OCI-M2 (cell line): ENCODE measurements around the gene ZNF627.
A peak's percentile ranks its signal among the peaks of the same experiment; 100 is the strongest.
"Not testable (repeated sequence)": the region's sequence is repeated elsewhere in the genome, so short reads cannot be mapped to it uniquely, and the experiment has no call there.

Experiments used
- DNase-seq: peaks from one replicate; lab custom pipeline; 2025; ENCODE audit not compliant: unreplicated experiment; lab: John Stamatoyannopoulos, UW

Gene ZNF627

GRCh38 chr19:11622401-11622800 lies 25.1 kb downstream of the ZNF627 start:
- DNase-seq = not testable (repeated sequence)

- no peak for DNase-seq
These were observed 26.8 kb downstream of the ZNF627 start for GRCh38 chr19:11624069-11624463.

GRCh38 chr19:11626252-11626651 lies 29.0 kb downstream of the ZNF627 start:
- no peak for DNase-seq

GRCh38 chr19:11633223-11633622 lies 35.9 kb downstream of the ZNF627 start:
- no peak for DNase-seq

DNA sequence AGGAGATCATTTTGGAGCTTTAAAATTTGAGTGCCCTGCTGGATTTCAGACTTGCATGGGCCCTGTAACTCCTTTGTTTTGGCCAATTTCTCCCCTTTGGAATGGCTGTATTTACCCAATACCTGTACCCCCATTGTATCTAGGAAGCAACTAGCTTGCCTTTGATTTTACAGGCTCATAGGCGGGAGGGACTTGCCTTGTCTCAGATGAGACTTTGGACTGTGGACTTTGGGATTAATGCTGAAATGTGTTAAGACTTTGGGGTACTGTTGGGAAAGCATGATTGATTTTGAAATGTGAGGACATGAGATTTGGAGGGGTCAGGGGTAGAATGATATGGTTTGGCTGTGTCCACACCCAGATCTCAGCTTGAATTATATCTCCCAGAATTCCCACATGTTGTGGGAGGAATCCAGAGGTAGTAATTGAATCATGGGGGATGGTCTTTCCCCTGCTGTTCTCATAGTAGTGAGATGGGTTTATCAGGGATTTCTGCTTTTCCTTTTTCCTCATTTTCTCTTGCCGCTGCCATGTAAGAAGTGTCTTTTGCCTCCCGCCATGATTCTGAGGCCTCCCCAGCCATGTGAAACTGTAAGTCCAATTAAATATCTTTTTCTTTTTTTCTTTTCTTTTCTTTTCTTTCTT lies 36.9 kb downstream of the ZNF627 start:
- not testable (repeated sequence) for DNase-seq

- DNase-seq = no peak
These were observed 41.9 kb downstream of the ZNF627 start for GRCh38 chr19:11639245-11639601.

DNA sequence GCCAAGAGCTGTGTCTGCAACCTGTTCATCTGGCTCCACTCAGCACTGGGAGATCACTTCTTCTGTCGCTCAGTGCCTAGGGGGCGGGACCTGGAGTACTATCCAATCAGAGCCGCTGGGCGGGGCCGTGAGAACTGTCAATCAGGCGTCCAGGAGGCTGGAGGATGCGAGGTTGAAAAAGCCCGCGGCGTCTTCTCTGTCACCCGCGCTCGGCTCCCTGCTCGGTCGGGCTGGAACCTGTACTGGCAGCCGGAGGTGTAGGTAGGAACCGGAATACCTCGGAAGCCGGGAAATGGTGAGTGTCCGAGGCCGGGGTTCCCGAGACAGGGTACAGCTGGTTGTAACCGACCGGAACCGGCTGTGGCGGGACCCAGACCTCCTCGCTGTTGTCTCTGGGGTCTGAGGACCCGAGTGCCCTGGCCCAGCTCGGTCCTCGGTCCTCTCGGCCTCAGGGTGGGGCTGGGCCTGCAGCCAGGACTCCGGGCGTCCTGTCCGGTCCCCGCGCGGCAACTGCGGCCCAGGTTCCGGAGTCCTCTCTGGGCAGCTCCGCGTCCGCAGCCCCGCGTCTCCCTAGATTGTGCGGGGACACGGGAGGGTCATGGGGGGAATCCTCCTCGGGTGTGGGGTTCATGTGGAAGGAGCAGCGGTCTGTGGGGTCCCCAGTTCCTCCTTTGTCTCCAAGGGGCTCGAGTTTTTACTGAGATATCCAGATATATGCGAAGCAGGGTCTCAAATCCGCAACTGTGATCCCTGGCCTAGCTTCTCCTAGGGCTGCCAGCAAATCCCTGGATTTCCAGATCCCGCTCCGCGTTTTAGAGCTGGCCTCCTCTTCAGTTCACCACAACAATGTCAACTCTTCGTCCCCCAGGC lies 42.6 kb downstream of the ZNF627 start:
- peak; percentile 100 for DNase-seq

DNA sequence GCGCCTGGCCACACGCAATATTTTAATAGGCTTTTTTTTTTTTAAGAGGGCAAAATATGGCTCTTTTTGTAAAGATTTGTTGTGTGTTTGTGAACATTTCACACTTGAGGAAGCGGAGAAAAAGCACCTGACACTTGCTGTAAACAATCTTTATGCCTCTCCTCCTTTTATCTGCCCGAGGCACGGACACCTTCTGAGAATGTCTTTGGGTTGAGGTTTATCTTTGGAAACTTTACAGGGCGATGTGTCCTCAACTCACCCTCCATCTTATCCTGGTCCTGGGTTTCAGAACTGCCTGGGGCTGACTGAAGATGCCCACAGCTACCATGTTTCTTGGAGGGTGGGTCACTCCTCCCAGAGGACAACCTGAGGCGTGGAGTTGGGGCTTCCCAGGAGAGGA lies 44.0 kb downstream of the ZNF627 start:
- DNase-seq = no peak

DNA sequence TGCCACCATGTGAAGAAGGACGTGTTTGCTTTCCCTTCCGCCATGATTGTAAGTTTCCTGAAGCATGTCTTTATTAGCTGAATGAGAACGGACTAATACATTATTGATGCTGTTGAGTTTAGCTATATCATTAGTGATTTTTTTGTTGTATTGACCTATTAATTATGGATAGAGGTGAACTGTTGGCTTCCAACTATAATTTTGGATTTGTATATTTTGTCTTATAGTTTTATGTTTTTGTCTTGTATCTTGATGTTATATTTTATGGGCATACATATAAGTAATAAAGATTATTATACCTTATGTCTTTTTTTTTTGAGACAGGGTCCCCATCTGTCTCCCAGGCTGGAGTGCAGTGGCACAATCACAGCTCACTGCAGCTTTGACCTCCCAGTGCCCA lies 45.6 kb downstream of the ZNF627 start:
- DNase-seq = no peak

GRCh38 chr19:11649941-11650340 lies 52.7 kb downstream of the ZNF627 start:
- no peak for DNase-seq

DNA sequence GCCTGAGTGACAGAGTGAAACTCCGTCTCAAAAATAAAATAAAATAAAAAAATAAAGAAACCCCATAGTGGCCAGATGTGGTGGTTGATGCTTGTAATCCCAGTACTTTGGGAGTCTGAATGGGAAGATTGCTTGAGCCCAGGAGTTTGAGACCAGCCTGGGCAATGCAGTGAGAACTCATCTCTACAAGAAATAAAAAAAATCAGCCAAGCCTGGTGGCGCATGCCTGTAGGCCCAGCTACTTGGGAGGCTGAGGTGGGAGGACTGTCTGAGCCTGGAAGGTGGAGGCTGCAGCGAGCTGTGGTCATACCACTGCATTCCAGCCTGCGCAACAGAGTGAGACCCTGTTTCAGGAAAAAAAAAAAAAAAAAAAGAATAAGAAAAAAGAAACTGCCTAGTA lies 53.8 kb downstream of the ZNF627 start:
- no peak for DNase-seq

DNA sequence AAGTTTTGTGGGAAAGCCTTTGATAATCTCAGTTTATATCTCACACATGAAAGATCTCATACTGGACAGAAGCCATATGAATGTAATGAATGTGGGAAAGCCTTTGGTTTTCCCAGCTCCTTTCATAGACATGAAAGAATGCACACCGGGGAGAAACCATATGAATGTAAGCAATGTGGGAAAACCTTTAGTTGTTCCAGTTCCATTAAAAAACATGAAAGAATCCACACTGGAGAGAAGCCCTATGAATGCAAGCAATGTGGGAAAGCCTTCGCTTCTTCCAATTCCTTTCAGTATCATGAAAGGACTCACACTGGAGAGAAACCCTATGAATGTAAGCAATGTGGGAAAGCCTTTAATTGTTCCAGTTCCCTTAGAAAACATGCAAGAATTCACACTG lies 54.8 kb downstream of the ZNF627 start:
- no peak for DNase-seq

DNA sequence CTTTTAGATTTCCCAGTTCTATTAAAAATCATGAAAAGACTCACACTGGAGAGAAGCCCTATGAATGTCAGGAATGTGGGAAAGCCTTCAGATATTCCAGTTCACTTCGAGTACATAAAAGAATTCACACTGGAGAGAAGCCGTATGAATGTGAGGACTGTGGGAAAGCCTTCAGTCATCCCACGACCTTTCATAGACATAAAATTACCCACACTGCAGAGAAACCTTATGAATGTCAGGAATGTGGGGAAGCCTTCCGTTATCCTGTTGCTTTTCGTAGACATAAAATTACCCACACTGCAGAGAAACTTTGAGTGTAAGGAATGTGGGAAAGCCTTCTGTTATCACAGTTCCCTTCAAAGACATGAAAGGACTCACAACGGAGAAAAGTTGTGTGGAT lies 55.2 kb downstream of the ZNF627 start:
- no peak for DNase-seq

- DNase-seq = no peak
These were observed 59.3 kb downstream of the ZNF627 start for GRCh38 chr19:11656535-11656934.

DNA sequence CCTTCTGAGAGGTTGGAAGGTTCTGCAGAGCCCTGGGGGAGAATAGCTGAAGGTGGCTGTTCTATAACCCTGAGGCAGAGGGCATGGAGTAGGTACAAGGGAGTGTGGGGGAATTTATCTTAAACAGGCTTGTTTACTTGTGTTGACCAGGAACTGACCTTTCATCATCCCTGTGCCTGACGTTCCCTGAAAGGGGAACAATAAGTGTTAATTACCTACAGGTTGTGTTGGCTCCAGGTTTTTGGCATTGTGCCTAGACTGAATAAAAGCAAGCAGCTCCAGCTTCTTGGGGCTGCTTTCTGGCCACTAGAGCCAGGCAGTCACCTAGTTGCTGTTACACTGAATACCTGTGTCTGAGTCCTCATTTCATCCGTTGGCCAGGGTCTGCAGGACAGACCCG lies 60.0 kb downstream of the ZNF627 start:
- no peak for DNase-seq

DNA sequence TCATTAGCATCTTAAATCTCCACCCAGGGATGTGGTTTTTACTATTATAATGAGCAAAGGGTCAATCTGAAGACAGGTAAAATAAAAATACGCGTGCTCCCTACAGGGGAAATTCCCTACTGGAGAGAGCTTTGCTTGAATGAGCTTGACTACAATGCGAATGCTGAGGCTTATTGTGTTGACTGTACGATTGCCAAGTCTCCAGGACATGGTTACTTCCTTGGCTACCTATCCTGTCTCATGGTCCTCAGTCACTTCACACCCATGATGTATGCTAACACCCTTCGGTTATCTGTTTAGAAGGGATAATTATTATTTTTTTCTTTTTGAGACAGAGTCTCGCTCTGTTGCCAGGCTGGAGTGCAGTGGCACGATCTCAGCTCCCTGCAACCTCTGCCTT lies 61.7 kb downstream of the ZNF627 start:
- no peak for DNase-seq

- no peak for DNase-seq
These were observed 62.3 kb downstream of the ZNF627 start for GRCh38 chr19:11659612-11660011.

DNA sequence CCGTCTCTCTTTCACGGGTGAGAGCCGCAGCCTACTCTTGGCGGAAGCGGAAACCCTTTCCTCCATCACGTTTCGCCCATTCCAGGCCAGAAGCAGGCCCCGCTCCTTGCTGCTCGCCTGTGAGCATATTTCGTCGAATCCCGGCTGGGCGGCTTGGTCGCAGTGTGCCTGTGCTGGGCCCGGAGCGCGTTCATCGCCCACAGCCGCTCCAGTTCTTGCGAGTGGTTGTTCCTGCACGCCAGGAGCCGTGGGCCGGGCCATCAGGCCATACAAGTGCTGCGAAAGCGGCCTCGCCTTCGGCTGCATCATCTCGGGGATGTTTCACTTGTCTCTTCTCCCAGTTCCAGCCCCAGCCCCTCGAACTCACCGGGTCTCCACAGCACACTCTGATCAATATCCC lies 65.0 kb downstream of the ZNF627 start:
- DNase-seq = no peak

DNA sequence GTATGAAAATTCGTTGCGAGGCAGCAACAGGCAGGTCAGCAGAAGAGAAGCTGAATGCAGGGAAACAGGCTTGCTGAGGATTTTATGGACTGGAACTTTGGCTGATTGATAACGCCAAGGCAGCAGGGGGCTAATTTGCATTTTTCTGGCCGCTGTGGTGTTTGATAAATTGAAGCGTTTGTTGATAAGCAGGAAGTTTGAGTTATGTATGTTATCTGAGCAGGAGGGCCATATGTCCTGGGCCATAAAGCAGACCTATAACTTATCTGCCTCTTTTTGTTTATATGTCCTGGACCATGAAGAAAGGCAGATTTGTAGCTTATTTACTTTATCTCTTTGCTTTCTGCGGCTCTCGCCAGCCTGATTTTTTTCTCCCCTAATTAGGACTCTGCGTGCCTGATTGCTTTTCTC lies 65.9 kb downstream of the ZNF627 start:
- DNase-seq = no peak
